Stomach (tissue), 9 donors: ENCODE measurements around the gene REG1B. TPM values are rescaled to one million over a fixed set of nuclear protein-coding genes. Genes with fewer than 3 reads are reported as not detected.
A peak's percentile ranks its signal among the peaks of the same experiment; 100 is the strongest.

Source experiments
- DNase-seq, 2 donors: peaks; one replicate each; pipeline versions ENCODE4 v3.0.0 to v3.0.0-alpha.2; 2013 to 2019
- H3K27ac ChIP-seq, 5 donors: fragments of 200-600 bp in 4 of 5; sonication (generic) in 4 of 5; one replicate each; pipeline ENCODE4 v1.5.1; 2013 to 2019; ENCODE audit warnings: mild to moderate bottlenecking in 1 of 5, moderate library complexity in 1 of 5
- H3K27me3 ChIP-seq, 3 donors: fragments of 200-600 bp; sonication (generic); one replicate each; pipeline ENCODE4 v1.5.1; 2017 to 2019; ENCODE audit warnings: mixed run types in 1 of 3
- H3K36me3 ChIP-seq, 4 donors: fragments of 200-600 bp; sonication (generic); 1 replicate in 3 of 4; 2 replicates in 1 of 4; pipeline ENCODE4 v1.5.1; 2016 to 2019
- H3K4me1 ChIP-seq, 4 donors: fragments of 200-600 bp; sonication (generic); one replicate each; pipeline ENCODE4 v1.5.1; 2016 to 2019
- H3K4me3 ChIP-seq, 4 donors: fragments of 200-600 bp; sonication (generic) in 3 of 4; one replicate each; pipeline ENCODE4 v1.5.1; 2016 to 2019; ENCODE audit warnings: mild to moderate bottlenecking in 1 of 4
- H3K9me3 ChIP-seq, 4 donors: fragments of 200-600 bp; sonication (generic); one replicate each; pipeline ENCODE4 v1.5.1; 2016 to 2019
- CTCF ChIP-seq, 7 experiments: fragments of 450-650 bp in 4 of 7; fragments of 200-600 bp in 3 of 7; sonication (generic) in 3 of 7; IDR thresholded peaks; one replicate each; pipeline ENCODE4 v1.5.1; 2016 to 2019; ENCODE audit warnings: antibody characterized with exemption in 7 of 7, control low read depth in 2 of 7, mild to moderate bottlenecking in 1 of 7
- EP300 ChIP-seq: sonication (generic); formaldehyde crosslinking; IDR thresholded peaks from one replicate; pipeline ENCODE4 v1.6.1; 2017; ENCODE audit warnings: antibody characterized with exemption
- POLR2A ChIP-seq, 4 donors: fragments of 450-650 bp; IDR thresholded peaks; one replicate each; pipeline ENCODE4 v1.6.1; 2016; ENCODE audit warnings: antibody characterized with exemption in 4 of 4, control low read depth in 2 of 4, mild to moderate bottlenecking in 1 of 4, moderate library complexity in 1 of 4
- POLR2AphosphoS5 ChIP-seq, 3 donors: sonication (generic); formaldehyde crosslinking; IDR thresholded peaks; one replicate each; pipeline ENCODE4 v1.6.1; 2016; ENCODE audit warnings: antibody characterized with exemption in 3 of 3
- WGBS, 5 donors: extraction: QIAGEN DNeasy Blood & Tissue Kit in 3 of 5; methylation state at CpG; one replicate each; pipeline versions ENCODE4 v1.1.5 to v1.1.7; 2013 to 2018; 5-methylcytosine and 5-hydroxymethylcytosine counted together
- intact Hi-C: fragments of 100-400 bp; cut with DNase I; formaldehyde crosslinking; loops from one replicate; pipeline ENCODE4 v1.15.1; 2023; ENCODE audit warnings: low total_unique reads
- polyA plus RNA-seq, 3 donors: library from polyadenylated mRNA; stranded (reverse); fragments of 200-250 nt; gene quantifications; one replicate each; pipeline ENCODE4 v1.2.3, GENCODE V29; 2013
- total RNA-seq, 5 donors: library from RNA; depleted of rRNA; stranded (reverse); fragments of >200 nt; gene quantifications; one replicate each; pipeline versions ENCODE4 v1.1.0 to v1.2.3, GENCODE V29; 2014 to 2016
- donor health status: healthy with polysubstance abuse.
- donor health status: Bipolar disorder and iron deficiency.
- donor health status: healthy.

Gene REG1B
- total and polyA plus RNA-seq, 8 donors = 1.7 to 52.9 (median 6.2) TPM; not detected in 5

DNA sequence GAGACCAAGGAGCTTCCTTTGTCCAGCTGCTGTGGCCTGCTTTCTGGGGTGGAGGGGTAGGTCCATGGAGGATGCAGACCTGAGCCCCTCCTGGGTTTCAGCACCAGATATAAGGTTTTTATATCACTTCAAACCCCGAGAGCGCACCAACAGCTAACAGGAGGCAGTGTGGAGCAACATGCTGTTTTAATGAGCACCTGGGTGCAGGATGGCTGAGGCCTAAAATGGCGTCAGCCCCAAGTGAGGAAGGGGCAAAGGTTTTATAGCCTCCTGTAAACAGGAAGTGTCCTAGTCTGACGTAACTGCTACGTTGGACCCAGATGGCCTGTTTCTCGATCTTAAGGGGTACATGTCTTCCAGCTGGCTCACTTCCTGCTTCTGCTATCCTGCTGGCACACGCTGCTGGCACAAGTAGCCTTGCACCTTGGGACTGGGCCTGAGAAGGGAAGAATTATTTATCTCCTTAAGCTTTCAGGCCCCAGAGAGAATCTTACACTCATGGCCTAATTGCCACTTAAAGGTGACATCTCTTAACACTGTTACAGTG lies 11.4 kb upstream of the REG1B start:
- Histone ChIP-seq H3K27ac (no peak overlapping the region), H3K9me3 (peaks cover 0 to 12% (median 4%) of the 10 kb centered on the region in 4 donors), H3K4me3 (no peak overlapping the region), H3K36me3 (no peaks in the 10 kb centered on the region), H3K4me1 (no peaks in the 10 kb centered on the region), H3K27me3 (no peaks in the 10 kb centered on the region)
- DNase-seq = peak in 1 of 2 donors; percentile 9
- WGBS, 5 donors = 57 to 74% (median 66%) methylated on average over 7 of the region's 7 CpGs
- no peak for TF ChIP-seq POLR2AphosphoS5 (IDR thresholded peaks at IDR 0.05)
- no peak for TF ChIP-seq POLR2A (IDR thresholded peaks at IDR 0.05)
- TF ChIP-seq CTCF (IDR thresholded peaks at IDR 0.05) = no peak
- TF ChIP-seq EP300 = no peak
- intact Hi-C loops = no loop called here

- no peaks in the 10 kb centered on the region for H3K4me1 ChIP-seq
- H3K9me3 ChIP-seq = peaks cover 0 to 12% (median 4%) of the 10 kb centered on the region in 4 donors
- H3K27me3 ChIP-seq = no peaks in the 10 kb centered on the region
- TF ChIP-seq EP300 (no peak), POLR2AphosphoS5 (IDR thresholded peaks at IDR 0.05) (no peak), POLR2A (IDR thresholded peaks at IDR 0.05) (no peak), CTCF (IDR thresholded peaks at IDR 0.05) (no peak)
- no peak overlapping the region for H3K27ac ChIP-seq
- no peak overlapping the region for H3K4me3 ChIP-seq
- WGBS, 5 donors = 89 to 97% (median 92%) methylated on average over 6 of the region's 6 CpGs
- intact Hi-C loops = no loop called here
- DNase-seq = no peak
- no peaks in the 10 kb centered on the region for H3K36me3 ChIP-seq
Observed at GRCh38 chr2:79097843-79098242, 10.1 kb upstream of the REG1B start.

- no peak for DNase-seq
- intact Hi-C loops = no loop called here
- TF ChIP-seq CTCF (IDR thresholded peaks at IDR 0.05) (no peak), POLR2AphosphoS5 (IDR thresholded peaks at IDR 0.05) (no peak), POLR2A (IDR thresholded peaks at IDR 0.05) (no peak), EP300 (no peak)
Observed at GRCh38 chr2:79090693-79091092, 2.9 kb upstream of the REG1B start.

GRCh38 chr2:79086255-79086654 lies 1.5 kb downstream of the REG1B start:
- intact Hi-C loops = no loop called here
- TF ChIP-seq POLR2A (IDR thresholded peaks at IDR 0.05) (no peak), POLR2AphosphoS5 (IDR thresholded peaks at IDR 0.05) (no peak)
- Histone ChIP-seq H3K4me3 (no peak overlapping the region), H3K9me3 (no peaks in the 10 kb centered on the region), H3K27ac (no peak overlapping the region), H3K27me3 (no peaks in the 10 kb centered on the region), H3K4me1 (no peaks in the 10 kb centered on the region), H3K36me3 (no peaks in the 10 kb centered on the region)
- DNase-seq = no peak
- WGBS, 5 donors = 55 to 72% (median 63%) methylated on average over 4 of the region's 4 CpGs

More at GRCh38 chr2:79090693-79091092, 2.9 kb upstream of the REG1B start:
- H3K4me1 ChIP-seq = no peaks in the 10 kb centered on the region
- H3K27me3 ChIP-seq = no peaks in the 10 kb centered on the region
- WGBS, 5 donors = 89 to 97% (median 93%) methylated on average over 4 of the region's 4 CpGs
- no peak overlapping the region for H3K27ac ChIP-seq
- no peak overlapping the region for H3K4me3 ChIP-seq
- H3K36me3 ChIP-seq = no peaks in the 10 kb centered on the region
- H3K9me3 ChIP-seq = no peaks in the 10 kb centered on the region

DNA sequence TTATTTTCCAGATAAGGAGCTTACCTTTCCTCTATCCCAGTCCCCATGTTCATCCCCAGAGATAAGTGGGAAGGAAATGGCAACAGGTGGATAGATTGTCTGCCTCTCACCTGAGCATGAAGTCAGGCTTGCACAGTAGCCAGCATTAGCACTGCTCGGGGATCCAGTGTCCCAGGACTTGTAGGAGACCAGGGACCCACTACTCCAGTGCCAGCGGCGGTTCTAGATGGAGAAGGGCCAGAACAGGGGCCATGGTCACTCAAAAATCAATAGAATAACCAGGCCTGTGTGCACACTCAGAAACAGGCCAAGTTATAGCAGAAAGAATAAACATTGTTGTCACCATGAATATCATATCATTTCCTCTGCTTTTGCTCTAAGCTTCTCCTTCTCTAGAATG lies 2.4 kb downstream of the REG1B start:
- Histone ChIP-seq H3K4me3 (no peak overlapping the region), H3K36me3 (no peaks in the 10 kb centered on the region), H3K27me3 (no peaks in the 10 kb centered on the region), H3K9me3 (no peaks in the 10 kb centered on the region), H3K4me1 (no peaks in the 10 kb centered on the region), H3K27ac (no peak overlapping the region)
- intact Hi-C loops = no loop called here
- no peak for DNase-seq
- 69 to 85% (median 74%) methylated on average over 3 of the region's 3 CpGs for WGBS, 5 donors
- TF ChIP-seq CTCF (IDR thresholded peaks at IDR 0.05) (no peak), POLR2AphosphoS5 (IDR thresholded peaks at IDR 0.05) (no peak), EP300 (no peak), POLR2A (IDR thresholded peaks at IDR 0.05) (no peak)
